OCI-LY7 (cell line): ENCODE data around the gene PKD1L1. TPM values are rescaled to one million over a fixed set of nuclear protein-coding genes. Genes with fewer than 3 reads are reported as not detected.

Source experiments
- BruUV-seq: library from RNA; stranded (reverse); fragments of 400-500 nt; replicated peaks from 2 replicates; lab custom pipeline; 2021; lab: Mats Ljungman, UMichigan
- CTCF ChIA-PET: fragments of 300-600 bp; sonication (Branson Sonifier 250); formaldehyde crosslinking; loops from one replicate; lab custom pipeline; 2022; ENCODE audit warnings: antibody characterized with exemption; ENCODE audit not compliant: unreplicated experiment; lab: Charles Lee
- POLR2A ChIA-PET: fragments of 300-600 bp; sonication (Branson Sonifier 250); formaldehyde crosslinking; loops from one replicate; lab custom pipeline; 2022; ENCODE audit warnings: antibody characterized with exemption; lab: Charles Lee
- DNase-seq: peaks from one replicate; pipeline ENCODE4 v3.0.0-alpha.2; 2015; ENCODE audit warnings: low spot score
- H2AFZ ChIP-seq: fragments of 200-600 bp; sonication (generic), shearing (Covaris generic); 2 replicates; pipeline ENCODE4 v1.6.1; 2014; ENCODE audit warnings: mild to moderate bottlenecking, antibody characterized with exemption, low read length, moderate library complexity
- H3K27ac ChIP-seq: fragments of 200-600 bp; sonication (generic); 2 replicates; pipeline ENCODE4 v1.5.1; 2014; ENCODE audit warnings: mixed run types, low read depth, mild to moderate bottlenecking, moderate library complexity, low read length, inconsistent platforms; ENCODE audit not compliant: poor library complexity, severe bottlenecking
- H3K36me3 ChIP-seq: fragments of 200-600 bp; sonication (generic); 2 replicates; pipeline ENCODE4 v1.6.1; 2014; ENCODE audit warnings: mild to moderate bottlenecking, antibody characterized with exemption, low read length, moderate library complexity, mixed read lengths; ENCODE audit not compliant: insufficient read depth
- H3K4me1 ChIP-seq: fragments of 200-600 bp; sonication (generic); 2 replicates; pipeline ENCODE4 v1.5.1; 2014; ENCODE audit warnings: mild to moderate bottlenecking, low read length; ENCODE audit not compliant: insufficient read depth, poor library complexity, severe bottlenecking
- H3K4me2 ChIP-seq: fragments of 200-600 bp; sonication (generic); 2 replicates; pipeline ENCODE4 v1.6.1; 2014; ENCODE audit warnings: mild to moderate bottlenecking, low read length
- H3K4me3 ChIP-seq: fragments of 200-600 bp; sonication (generic); 2 replicates; pipeline ENCODE4 v1.5.1; 2014; ENCODE audit warnings: mild to moderate bottlenecking, low read depth, low read length; ENCODE audit not compliant: poor library complexity, severe bottlenecking
- H3K79me2 ChIP-seq: fragments of 200-600 bp; sonication (generic); 2 replicates; pipeline ENCODE4 v1.6.1; 2016; ENCODE audit warnings: low read depth, mild to moderate bottlenecking, low read length, moderate library complexity, mixed read lengths; ENCODE audit not compliant: insufficient read depth
- H3K9me2 ChIP-seq: fragments of 200-600 bp; sonication (generic); 2 replicates; pipeline ENCODE4 v1.6.1; 2016; ENCODE audit warnings: mild to moderate bottlenecking, low read length, mixed read lengths; ENCODE audit not compliant: insufficient read depth
- H3K9me3 ChIP-seq: fragments of 200-600 bp; sonication (generic); 2 replicates; pipeline ENCODE4 v1.6.1; 2014; ENCODE audit warnings: mild to moderate bottlenecking, mixed run types, low read length, mixed read lengths
- H4K20me1 ChIP-seq: fragments of 200-600 bp; sonication (generic); 2 replicates; pipeline ENCODE4 v1.6.1; 2014; ENCODE audit warnings: mild to moderate bottlenecking, antibody characterized with exemption, low read length, moderate library complexity, mixed read lengths; ENCODE audit not compliant: insufficient read depth
- EZH2phosphoT487 ChIP-seq: fragments of 200-600 bp; sonication (generic); IDR thresholded peaks from 2 replicates; pipeline ENCODE4 v1.6.1; 2018; ENCODE audit warnings: low read depth, borderline replicate concordance, mild to moderate bottlenecking, mixed run types, antibody characterized with exemption, low read length, moderate library complexity, mixed read lengths
- intact Hi-C: fragments of 100-400 bp; cut with micrococcal nuclease; formaldehyde crosslinking; loops from one replicate; pipeline ENCODE4 v1.10.0; 2022; ENCODE audit not compliant: unreplicated experiment
- total RNA-seq, 2 experiments: library from RNA; depleted of rRNA in 1 of 2; stranded (reverse); fragments of >200 nt in 1 of 2; shearing (Covaris generic) in 1 of 2; gene quantifications; 2 replicates each; pipeline ENCODE4 v1.2.3, GENCODE V29; 2014 to 2022
- TF ChIP-seq, protein P1 (sequence below): fragments of 200-600 bp; sonication (generic); conservative IDR thresholded peaks from 2 replicates; pipeline ENCODE4 v1.5.1; 2014; ENCODE audit warnings: mild to moderate bottlenecking, antibody characterized with exemption, low read length, moderate library complexity, mixed read lengths

Gene PKD1L1
- total RNA-seq, 2 experiments from 2014 or later = 0.19 to 0.63 TPM

DNA sequence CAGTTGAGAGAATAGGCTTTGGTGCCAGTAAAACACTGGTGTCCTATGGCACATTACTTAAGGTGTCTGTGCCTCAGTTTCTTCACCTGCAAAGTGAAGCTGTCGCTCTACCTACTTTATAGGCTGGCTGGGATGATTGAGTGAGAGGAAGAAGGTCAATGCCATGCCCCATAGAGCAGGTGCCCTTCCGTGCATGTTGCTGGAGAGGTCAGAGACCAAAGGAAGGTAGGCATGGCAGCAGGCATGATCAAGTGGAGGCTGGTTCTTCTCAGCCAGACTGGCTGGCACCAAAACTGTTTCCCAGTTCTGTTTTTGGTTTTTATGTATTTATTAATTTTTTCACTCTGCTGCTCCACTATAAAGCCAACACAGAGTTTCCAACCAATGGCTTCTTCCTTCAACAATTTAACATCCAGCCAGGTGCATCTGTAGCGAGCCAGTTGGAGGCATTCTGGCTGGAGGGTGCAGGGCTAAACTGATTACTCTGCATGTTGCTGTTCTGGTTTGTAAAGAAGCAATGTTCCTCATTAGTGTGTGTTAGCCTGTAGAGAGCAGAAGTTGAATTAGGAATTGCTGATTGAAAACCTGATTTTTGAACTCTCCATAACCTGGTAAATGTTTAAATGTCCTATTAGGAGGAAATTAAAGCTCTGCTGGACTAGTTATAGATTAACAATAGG is 222.1 kb downstream of the PKD1L1 start:
- Histone ChIP-seq H4K20me1 (no peaks in the 10 kb centered on the region), H2AFZ (peak overlapping the region; percentile 76; the same call in 1 of the 2 replicates), H3K79me2 (no peaks in the 10 kb centered on the region), H3K9me2 (no peaks in the 10 kb centered on the region), H3K27ac (no peak overlapping the region), H3K4me2 (peak overlapping the region; percentile 51), H3K36me3 (no peaks in the 10 kb centered on the region), H3K4me1 (peaks cover 29% of the 10 kb centered on the region), H3K9me3 (no peaks in the 10 kb centered on the region), H3K4me3 (no peak overlapping the region)
- BruUV-seq = no TSS peak
- CTCF ChIA-PET = interaction anchor here (0.5 kb wide), 1 partner anchor 148 kb away, joined by 4 read pairs; no protein-coding TSS in a partner anchor
- intact Hi-C loops = no loop called here
- POLR2A ChIA-PET = interaction anchor here (0.8 kb wide), 1 partner anchor 11 kb away, joined by 5 read pairs; no protein-coding TSS in a partner anchor
- TF ChIP-seq, protein P1, sequence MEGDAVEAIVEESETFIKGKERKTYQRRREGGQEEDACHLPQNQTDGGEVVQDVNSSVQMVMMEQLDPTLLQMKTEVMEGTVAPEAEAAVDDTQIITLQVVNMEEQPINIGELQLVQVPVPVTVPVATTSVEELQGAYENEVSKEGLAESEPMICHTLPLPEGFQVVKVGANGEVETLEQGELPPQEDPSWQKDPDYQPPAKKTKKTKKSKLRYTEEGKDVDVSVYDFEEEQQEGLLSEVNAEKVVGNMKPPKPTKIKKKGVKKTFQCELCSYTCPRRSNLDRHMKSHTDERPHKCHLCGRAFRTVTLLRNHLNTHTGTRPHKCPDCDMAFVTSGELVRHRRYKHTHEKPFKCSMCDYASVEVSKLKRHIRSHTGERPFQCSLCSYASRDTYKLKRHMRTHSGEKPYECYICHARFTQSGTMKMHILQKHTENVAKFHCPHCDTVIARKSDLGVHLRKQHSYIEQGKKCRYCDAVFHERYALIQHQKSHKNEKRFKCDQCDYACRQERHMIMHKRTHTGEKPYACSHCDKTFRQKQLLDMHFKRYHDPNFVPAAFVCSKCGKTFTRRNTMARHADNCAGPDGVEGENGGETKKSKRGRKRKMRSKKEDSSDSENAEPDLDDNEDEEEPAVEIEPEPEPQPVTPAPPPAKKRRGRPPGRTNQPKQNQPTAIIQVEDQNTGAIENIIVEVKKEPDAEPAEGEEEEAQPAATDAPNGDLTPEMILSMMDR = no peak
- TF ChIP-seq EZH2phosphoT487 = no peak
- no peak for DNase-seq

DNA sequence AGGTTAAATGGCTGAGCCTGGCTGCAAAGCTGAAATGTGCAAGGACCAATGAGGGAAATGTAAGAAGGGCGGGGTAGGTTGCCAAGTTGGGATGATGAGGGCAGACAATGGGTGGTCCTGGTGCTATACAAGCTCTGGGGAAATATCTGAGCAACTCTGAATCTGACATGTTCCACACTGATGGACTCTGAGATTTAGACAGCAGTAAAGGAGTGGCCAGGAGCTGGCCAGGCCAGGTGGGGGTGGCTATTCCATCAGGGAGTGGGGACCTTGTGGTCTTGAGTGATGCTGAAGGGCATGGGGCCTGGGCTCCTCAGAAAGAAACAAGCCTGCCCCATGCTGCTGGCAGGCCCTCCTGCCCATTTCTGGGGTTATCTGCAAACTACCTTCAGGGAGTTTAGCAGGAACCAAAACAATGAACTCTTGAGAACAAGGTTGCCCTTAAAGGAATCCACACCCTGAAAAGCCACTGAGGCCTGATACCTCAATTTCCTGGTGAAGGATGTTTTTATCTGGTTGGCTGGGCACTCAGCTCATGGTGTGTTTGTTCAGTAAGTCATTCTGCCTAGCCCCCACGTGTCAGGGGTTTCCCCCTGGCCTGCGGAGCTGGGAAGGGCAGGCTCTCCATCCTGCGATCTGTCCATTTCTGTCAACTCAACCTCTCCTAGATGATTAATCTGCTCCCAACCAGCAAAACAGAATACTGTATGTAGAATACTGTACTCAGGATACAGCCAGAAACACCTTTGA is 223.1 kb downstream of the PKD1L1 start:
- H3K9me2 ChIP-seq = no peaks in the 10 kb centered on the region
- H3K4me3 ChIP-seq = no peak overlapping the region
- CTCF ChIA-PET = interaction anchor here (0.6 kb wide), 2 partner anchors 48 to 143 kb away, joined by 3 read pairs; partner anchors contain the start of gene TNS3
- POLR2A ChIA-PET = interaction anchor here (0.7 to 1.4 kb wide), 3 partner anchors 9 to 78 kb away, joined by 3 read pairs; no protein-coding TSS in a partner anchor
- peak overlapping the region; percentile 51 for H3K4me2 ChIP-seq
- H3K9me3 ChIP-seq = no peaks in the 10 kb centered on the region
- peak; percentile 60 for DNase-seq
- no TSS peak for BruUV-seq
- intact Hi-C loops = no loop called here
- H4K20me1 ChIP-seq = no peaks in the 10 kb centered on the region
- no peak overlapping the region for H3K27ac ChIP-seq
- peaks cover 39% of the 10 kb centered on the region for H3K4me1 ChIP-seq
- no peaks in the 10 kb centered on the region for H3K79me2 ChIP-seq
- TF ChIP-seq, protein P1 = no peak
- no peak for TF ChIP-seq EZH2phosphoT487
- no peaks in the 10 kb centered on the region for H3K36me3 ChIP-seq
- H2AFZ ChIP-seq = peak overlapping the region; percentile 76

Other genes with a start within 250 kb of the PKD1L1 start
- 24.7 and 28.2 TPM in 2 replicates for gene HUS1, start 31.1 kb upstream of the PKD1L1 start, total RNA-seq (2014; rRNA removed; shearing (Covaris generic))
- 44.5 and 44.8 TPM in 2 replicates for gene HUS1, start 31.1 kb upstream of the PKD1L1 start, total RNA-seq (2022)
- gene SUN3, start 80.6 kb upstream of the PKD1L1 start, total RNA-seq (2014; rRNA removed; shearing (Covaris generic)) = not detected in 2 replicates
- 2.7 and 2.9 TPM in 2 replicates for gene SUN3, start 80.6 kb upstream of the PKD1L1 start, total RNA-seq (2022)
- 0.25 and 0.59 TPM in 2 replicates for gene C7orf57, start 87.1 kb upstream of the PKD1L1 start, total RNA-seq (2014; rRNA removed; shearing (Covaris generic))
- gene C7orf57, start 87.1 kb upstream of the PKD1L1 start, total RNA-seq (2022) = 0.18 and 0.29 TPM in 2 replicates
- gene UPP1, start 140.8 kb upstream of the PKD1L1 start, total RNA-seq (2014; rRNA removed; shearing (Covaris generic)) = 7.0 and 9.1 TPM in 2 replicates
- 1.8 and 2.1 TPM in 2 replicates for gene UPP1, start 140.8 kb upstream of the PKD1L1 start, total RNA-seq (2022)
- gene ABCA13, start 223.0 kb upstream of the PKD1L1 start, total RNA-seq (2014; rRNA removed; shearing (Covaris generic)) = not detected in 2 replicates
- gene ABCA13, start 223.0 kb upstream of the PKD1L1 start, total RNA-seq (2022) = not detected in 2 replicates